ENCODE results near the gene PEA15. TPM values are rescaled to one million over a fixed set of nuclear protein-coding genes. Genes with fewer than 3 reads are reported as not detected.

Gene PEA15
- total RNA-seq, 2 donors from 2014 or later = 33.0 to 48.3 TPM

- Histone ChIP-seq H3K9ac (ENCODE audit: low read depth in 2 of 2, low read length in 2 of 2) (no peak within 1 kb of the TSS), H3K4me1 (no peaks in the 10 kb centered on the region), H3K27me3 (no peaks in the 10 kb centered on the region), H3K4me3 (no peak within 1 kb of the TSS), H3K27ac (no peak within 1 kb of the TSS), H3K9me3 (no peaks in the 10 kb centered on the region), H3K36me3 (no peaks in the 10 kb centered on the region)
- intact Hi-C loops (cut with DNase I) = loop anchor here (5.0 to 10.0 kb wide), 3 partner anchors 85 to 187 kb away; no protein-coding TSS in a partner anchor
- DNase-seq = no peak
- TF ChIP-seq CTCF (IDR thresholded peaks at IDR 0.05) = no peak
Observed at GRCh38 chr1:160189649-160190625, 15.2 kb upstream of the PEA15 start, which contains the start of gene CASQ1. TSS of gene CASQ1 (plus strand) at chr1:160190575. CDS start at chr1:160190752, 177 bp downstream.

- H3K9me3 ChIP-seq = no peaks in the 10 kb centered on the region
- H3K27me3 ChIP-seq = no peaks in the 10 kb centered on the region
- no peaks in the 10 kb centered on the region for H3K36me3 ChIP-seq
- H3K4me1 ChIP-seq = no peaks in the 10 kb centered on the region
- H3K9ac ChIP-seq (ENCODE audit: low read depth in 2 of 2, low read length in 2 of 2) = no peak overlapping the region
- H3K27ac ChIP-seq = no peak overlapping the region
- no peak overlapping the region for H3K4me3 ChIP-seq
- no peak for DNase-seq
- no peak for TF ChIP-seq CTCF (IDR thresholded peaks at IDR 0.05)
- intact Hi-C loops (cut with DNase I) = loop anchor here (2.0 to 10.0 kb wide), 4 partner anchors 59 to 186 kb away; no protein-coding TSS in a partner anchor
Observed at GRCh38 chr1:160191756-160192155, 13.4 kb upstream of the PEA15 start.

GRCh38 chr1:160192234-160192633, 12.9 kb upstream of the PEA15 start:
- Histone ChIP-seq H3K9me3 (no peaks in the 10 kb centered on the region), H3K4me1 (no peaks in the 10 kb centered on the region), H3K4me3 (no peak overlapping the region), H3K27me3 (no peaks in the 10 kb centered on the region), H3K9ac (ENCODE audit: low read depth in 2 of 2, low read length in 2 of 2) (no peak overlapping the region), H3K36me3 (no peaks in the 10 kb centered on the region), H3K27ac (no peak overlapping the region)
- intact Hi-C loops (cut with DNase I) = loop anchor here (2.0 to 10.0 kb wide), 4 partner anchors 59 to 185 kb away; no protein-coding TSS in a partner anchor
- no peak for TF ChIP-seq CTCF (IDR thresholded peaks at IDR 0.05)
- no peak for DNase-seq

GRCh38 chr1:160193091-160193819, 11.9 kb upstream of the PEA15 start:
- intact Hi-C loops (cut with DNase I) = loop anchor here (2.0 to 10.0 kb wide), 4 partner anchors 58 to 184 kb away; no protein-coding TSS in a partner anchor
- DNase-seq = peak; percentile 90
- Histone ChIP-seq H3K9me3 (no peaks in the 10 kb centered on the region), H3K4me1 (no peaks in the 10 kb centered on the region), H3K27me3 (no peaks in the 10 kb centered on the region), H3K27ac (no peak overlapping the region), H3K36me3 (no peaks in the 10 kb centered on the region), H3K9ac (ENCODE audit: low read depth in 2 of 2, low read length in 2 of 2) (peak overlapping the region in 1 of 2 donors; percentile 1), H3K4me3 (no peak overlapping the region)
- TF ChIP-seq CTCF (IDR thresholded peaks at IDR 0.05) = peak; percentile 88

Measured in colonic mucosa (tissue), 4 donors.